ENCODE measurements around the gene DOK7.

DNA sequence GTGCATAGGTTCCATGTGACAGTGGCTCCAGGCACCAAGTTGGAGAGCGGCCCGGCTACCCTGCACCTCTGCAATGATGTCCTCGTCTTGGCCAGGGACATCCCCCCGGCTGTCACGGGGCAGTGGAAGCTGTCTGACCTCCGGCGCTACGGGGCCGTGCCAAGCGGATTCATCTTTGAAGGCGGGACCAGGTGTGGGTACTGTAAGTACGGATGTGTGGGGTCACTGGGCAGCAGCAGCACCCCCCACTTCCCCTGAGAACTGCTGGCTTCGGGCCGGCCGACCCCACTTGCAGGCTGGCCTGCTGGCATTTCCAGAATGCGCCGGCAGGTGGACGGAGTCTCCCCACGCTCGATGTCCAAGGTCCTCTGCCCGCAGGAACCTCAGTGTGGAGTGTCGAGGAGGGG, 13.2 kb downstream of the DOK7 start:
- TF ChIP-seq ISL1 (CRISPR knock-in tag; IDR thresholded peaks at IDR 0.05) (no peak), ZNF8 (CRISPR knock-in tag; IDR thresholded peaks at IDR 0.05) (no peak), ZFP3 (CRISPR knock-in tag; IDR thresholded peaks at IDR 0.05) (no peak), RARB (CRISPR knock-in tag; IDR thresholded peaks at IDR 0.05) (no peak), ZNF565 (CRISPR knock-in tag; conservative IDR thresholded peaks at IDR 0.05; ENCODE audit: low read depth) (no peak), TCF4 (CRISPR knock-in tag; IDR thresholded peaks at IDR 0.05; ENCODE audit: borderline replicate concordance) (no peak)
